Mesothelial cell of epicardium (in vitro differentiated cells): ENCODE results near the gene FTO. TPM values are rescaled to one million over a fixed set of nuclear protein-coding genes. Genes with fewer than 3 reads are reported as not detected.
A peak's percentile ranks its signal among the peaks of the same experiment; 100 is the strongest.

Experiments
- DNase-seq, 2 experiments: peaks; one replicate each; pipeline ENCODE4 v3.0.0; 2021; ENCODE audit warnings: low spot score in 2 of 2; ENCODE audit not compliant: unreplicated experiment in 2 of 2
- H3K27ac Mint-ChIP-seq: 2 replicates; pipeline ENCODE4 v1.8.0; 2021; ENCODE audit warnings: mixed read lengths
- H3K27me3 Mint-ChIP-seq: 2 replicates; pipeline ENCODE4 v1.8.0; 2021; ENCODE audit warnings: low read depth, mixed read lengths
- H3K36me3 Mint-ChIP-seq: 2 replicates; pipeline ENCODE4 v1.8.0; 2021; ENCODE audit warnings: mixed read lengths
- H3K4me1 Mint-ChIP-seq: 2 replicates; pipeline ENCODE4 v1.8.0; 2021; ENCODE audit warnings: mixed read lengths
- H3K4me3 Mint-ChIP-seq: 2 replicates; pipeline ENCODE4 v1.8.0; 2021; ENCODE audit warnings: mild to moderate bottlenecking, moderate library complexity, mixed read lengths
- H3K9me3 Mint-ChIP-seq: 2 replicates; pipeline ENCODE4 v1.8.0; 2021; ENCODE audit warnings: mixed read lengths
- CTCF ChIP-seq: fragments of 200-600 bp; sonication (generic); IDR thresholded peaks from one replicate; pipeline ENCODE4 v1.5.0; 2021; ENCODE audit warnings: antibody characterized with exemption; ENCODE audit not compliant: unreplicated experiment
- total RNA-seq: library from RNA; stranded (reverse); gene quantifications from 3 replicates; pipeline ENCODE4 v1.2.1, GENCODE V29; 2021

Gene FTO
- total RNA-seq, 1 donor from 2014 or later: 103 TPM

- peak overlapping the region; percentile 78 for H3K27ac Mint-ChIP-seq
- no peak for TF ChIP-seq CTCF
- no peaks in the 10 kb centered on the region for H3K9me3 Mint-ChIP-seq
- no peak for DNase-seq
- no peak overlapping the region for H3K4me3 Mint-ChIP-seq
- H3K36me3 Mint-ChIP-seq: no peaks in the 10 kb centered on the region
- no peaks in the 10 kb centered on the region for H3K27me3 Mint-ChIP-seq
- peaks cover 83% of the 10 kb centered on the region for H3K4me1 Mint-ChIP-seq
These were observed 470.8 kb downstream of the FTO start for GRCh38 chr16:54174750-54175149.

- no peaks in the 10 kb centered on the region for H3K27me3 Mint-ChIP-seq
- H3K27ac Mint-ChIP-seq: peak overlapping the region; percentile 78
- H3K4me1 Mint-ChIP-seq: peaks cover 87% of the 10 kb centered on the region
- no peaks in the 10 kb centered on the region for H3K9me3 Mint-ChIP-seq
- DNase-seq: no peak
- no peak overlapping the region for H3K4me3 Mint-ChIP-seq
- no peaks in the 10 kb centered on the region for H3K36me3 Mint-ChIP-seq
- TF ChIP-seq CTCF: no peak
These were observed 471.2 kb downstream of the FTO start for GRCh38 chr16:54175169-54175551.

- peak overlapping the region; percentile 35 for H3K4me3 Mint-ChIP-seq
- peak overlapping the region; percentile 91 for H3K27ac Mint-ChIP-seq
- peaks cover 90% of the 10 kb centered on the region for H3K4me1 Mint-ChIP-seq
- no peak for DNase-seq
- no peaks in the 10 kb centered on the region for H3K27me3 Mint-ChIP-seq
- H3K9me3 Mint-ChIP-seq: peaks cover 4% of the 10 kb centered on the region
- TF ChIP-seq CTCF: no peak
- no peaks in the 10 kb centered on the region for H3K36me3 Mint-ChIP-seq
These were observed 471.8 kb downstream of the FTO start for GRCh38 chr16:54175552-54176375.

- Mint-ChIP-seq H3K36me3 (no peaks in the 10 kb centered on the region), H3K4me3 (peak overlapping the region; percentile 10)
- DNase-seq: no peak
These were observed 472.5 kb downstream of the FTO start for GRCh38 chr16:54176376-54176901.

GRCh38 chr16:54177052-54177861 lies 473.3 kb downstream of the FTO start:
- Mint-ChIP-seq H3K27ac (peak overlapping the region; percentile 91), H3K4me1 (peaks cover 87% of the 10 kb centered on the region), H3K36me3 (no peaks in the 10 kb centered on the region), H3K4me3 (peak overlapping the region; percentile 4), H3K27me3 (no peaks in the 10 kb centered on the region), H3K9me3 (peaks cover 5% of the 10 kb centered on the region)
- no peak for DNase-seq
- no peak for TF ChIP-seq CTCF

More at GRCh38 chr16:54176376-54176901, 472.5 kb downstream of the FTO start:
- H3K27ac Mint-ChIP-seq: peak overlapping the region; percentile 91
- no peaks in the 10 kb centered on the region for H3K27me3 Mint-ChIP-seq
- no peak for TF ChIP-seq CTCF
- H3K4me1 Mint-ChIP-seq: peaks cover 91% of the 10 kb centered on the region
- peaks cover 4% of the 10 kb centered on the region for H3K9me3 Mint-ChIP-seq
